GM21786 (cell line): ENCODE measurements around the gene WDR91.

ENCODE experiments used
- ATAC-seq: cut with Tn5 transposase; IDR thresholded peaks from one replicate; pipeline ENCODE4 v1.9.1; 2021; ENCODE audit not compliant: unreplicated experiment

Gene WDR91

GRCh38 chr7:135162382-135163001, 48.8 kb downstream of the WDR91 start:
- ATAC-seq = no peak

DNA sequence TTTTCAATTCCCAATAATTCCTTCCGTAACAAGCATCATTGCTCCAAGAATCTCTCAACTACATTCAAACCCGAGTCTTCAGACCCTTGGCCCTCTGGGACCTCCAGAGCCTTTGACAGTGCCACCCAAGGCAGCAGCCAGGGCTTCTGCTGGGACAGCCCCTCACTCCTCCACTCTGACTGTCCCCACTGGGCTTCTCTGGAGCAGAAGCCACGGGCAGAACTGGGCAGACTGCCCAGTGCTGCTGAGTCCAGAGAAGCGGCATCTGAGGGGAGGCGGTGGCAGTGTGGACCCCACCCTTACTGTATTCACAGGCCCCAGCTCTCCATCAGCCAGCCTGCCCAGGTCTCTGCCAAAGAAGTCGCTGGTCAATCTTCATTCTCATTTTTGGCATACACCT, 49.7 kb downstream of the WDR91 start:
- ATAC-seq = no peak

DNA sequence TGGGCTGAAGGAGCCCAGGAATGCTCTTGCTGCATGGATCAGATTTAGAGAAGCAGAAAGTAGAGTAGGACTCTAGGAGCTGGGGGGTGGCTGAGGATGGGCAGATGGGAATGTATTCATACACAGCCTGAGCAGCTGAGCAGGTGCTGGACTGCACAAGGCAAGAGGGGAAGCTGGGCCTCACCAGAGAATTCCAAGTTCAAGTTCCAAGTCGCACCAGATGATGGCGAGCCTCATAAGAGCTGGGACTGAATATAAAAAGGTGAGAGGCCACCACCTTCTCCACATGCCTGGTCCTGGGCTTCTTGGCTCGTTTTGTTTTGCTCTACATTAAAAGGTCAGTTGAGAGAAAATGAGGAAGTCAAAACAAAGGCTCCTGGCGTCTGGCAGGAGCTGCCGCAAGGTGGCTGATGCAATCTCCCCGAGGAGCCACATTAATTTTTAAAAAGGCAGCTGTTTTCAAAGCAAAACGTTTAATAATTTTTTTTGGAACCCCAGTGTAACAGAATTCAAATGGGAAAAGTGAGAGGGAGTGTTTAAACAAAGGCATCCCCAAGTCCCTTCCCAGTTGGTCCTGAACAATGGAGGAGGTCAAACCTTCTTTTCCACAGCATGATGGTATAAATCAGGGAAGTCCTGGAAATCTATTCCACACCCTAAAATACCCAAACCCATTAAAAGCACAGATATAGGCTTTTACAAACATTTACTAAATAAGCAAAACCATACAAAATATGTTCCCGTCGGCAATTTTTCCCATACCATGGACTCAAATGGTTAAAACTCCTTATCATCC, 50.3 kb downstream of the WDR91 start:
- peak; percentile 30 for ATAC-seq

DNA sequence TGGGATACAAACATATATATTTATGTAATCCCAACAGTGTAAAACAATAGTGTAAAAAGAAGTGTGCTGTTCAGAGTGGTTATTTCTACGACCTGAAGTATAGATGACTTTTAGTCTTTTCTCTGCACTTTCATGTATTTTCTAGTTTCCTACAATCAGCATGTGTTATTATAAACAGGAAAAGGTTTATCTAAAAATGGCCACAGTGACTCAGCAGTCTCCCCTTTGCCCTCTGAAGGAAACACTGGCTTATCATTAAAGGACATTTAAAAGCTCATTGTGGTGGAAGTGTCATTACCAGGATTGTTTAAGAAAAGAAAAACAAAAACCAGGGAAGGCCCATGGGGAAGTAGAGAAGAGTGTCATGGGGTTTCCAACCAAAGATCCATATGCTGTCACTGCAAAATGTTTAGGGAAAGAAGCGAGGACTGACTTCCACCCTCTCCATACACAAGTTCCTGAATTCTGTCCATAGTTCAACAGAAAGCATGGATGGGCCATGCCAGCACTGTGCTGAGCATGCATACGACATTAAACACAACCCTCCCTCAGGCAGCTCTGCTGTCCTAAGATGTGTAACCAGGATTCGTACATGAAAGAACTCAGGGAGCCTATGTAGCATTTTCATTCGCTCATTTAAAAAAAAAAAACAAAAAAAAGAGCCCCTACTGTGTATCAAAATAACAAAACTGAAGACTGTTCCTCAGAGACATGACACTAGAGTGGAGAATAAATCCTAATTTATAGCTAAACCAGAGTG, 51.0 kb downstream of the WDR91 start:
- peak; percentile 61 for ATAC-seq

DNA sequence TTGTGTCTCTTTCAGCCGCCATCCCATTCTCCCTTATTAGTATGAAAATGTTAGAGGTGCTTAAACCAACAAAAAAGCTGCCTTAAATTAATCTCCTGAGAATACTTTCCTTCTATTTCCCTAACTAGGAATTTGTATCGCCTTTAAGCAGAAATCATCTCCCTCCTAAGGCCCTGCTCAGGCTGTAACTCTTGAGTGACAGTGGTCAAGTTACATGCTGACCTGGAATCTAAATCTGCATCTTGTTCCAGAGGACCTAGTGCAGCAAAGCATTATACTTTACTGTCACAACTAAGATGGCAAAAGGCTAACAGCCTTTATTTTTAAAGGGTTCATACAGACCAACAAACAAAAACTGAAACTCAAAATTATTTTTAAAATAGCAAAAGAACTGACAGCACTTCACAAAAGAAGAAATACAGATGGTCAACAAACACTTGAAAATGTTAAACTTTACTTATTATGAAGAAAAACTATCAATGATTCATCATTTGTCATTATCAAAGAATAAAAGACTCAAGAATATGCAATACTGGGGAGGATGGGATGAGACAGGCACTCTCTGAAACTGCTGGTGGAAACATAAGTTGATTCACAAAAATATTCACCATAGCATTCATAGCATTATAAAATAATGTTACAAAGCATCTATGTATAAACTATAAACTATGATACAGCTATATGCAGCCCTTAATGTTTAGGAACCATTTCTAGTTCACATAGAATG, 51.8 kb downstream of the WDR91 start:
- ATAC-seq = no peak

DNA sequence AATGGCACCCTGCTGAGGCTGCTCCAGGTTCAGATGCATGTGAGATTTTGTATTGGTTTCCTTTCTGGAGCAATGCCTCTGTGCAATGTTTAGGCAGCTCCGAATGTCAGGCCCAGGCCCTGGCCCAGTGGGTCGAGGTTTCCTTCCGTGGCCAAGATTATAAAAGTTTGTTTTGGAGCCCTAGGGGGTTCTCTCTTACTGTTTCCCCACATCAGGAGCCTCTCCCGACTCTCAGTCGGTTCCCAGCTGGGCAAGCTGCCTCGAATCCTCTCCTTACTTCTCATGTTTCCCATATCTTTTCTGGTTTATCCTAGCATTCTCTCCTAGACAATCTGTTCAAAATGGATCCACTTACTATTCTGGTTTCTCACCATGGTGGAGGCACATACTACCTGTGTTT, 52.5 kb downstream of the WDR91 start:
- ATAC-seq = no peak

GRCh38 chr7:135158141-135158655, 53.1 kb downstream of the WDR91 start:
- no peak for ATAC-seq

- no peak for ATAC-seq
These were observed 55.0 kb downstream of the WDR91 start for GRCh38 chr7:135156290-135156689.

DNA sequence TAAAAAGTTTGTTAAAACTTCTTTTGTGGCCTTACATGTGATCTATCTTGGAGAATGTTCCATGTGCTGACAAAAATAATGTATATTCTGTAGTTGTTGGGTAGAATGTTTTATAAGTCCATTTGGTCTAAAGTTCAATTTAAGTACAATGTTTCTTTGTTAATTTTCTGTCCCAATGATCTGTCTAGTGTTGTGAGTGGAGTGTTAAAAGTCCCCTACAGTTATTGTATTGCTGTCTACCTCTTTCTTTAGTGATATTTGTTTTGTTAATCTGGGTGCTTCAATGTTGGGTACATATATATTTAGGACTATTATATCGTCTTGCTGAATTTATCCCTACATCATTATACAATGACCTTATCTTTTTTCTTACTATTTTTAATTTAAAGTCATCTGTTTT, 56.6 kb downstream of the WDR91 start:
- no peak for ATAC-seq

DNA sequence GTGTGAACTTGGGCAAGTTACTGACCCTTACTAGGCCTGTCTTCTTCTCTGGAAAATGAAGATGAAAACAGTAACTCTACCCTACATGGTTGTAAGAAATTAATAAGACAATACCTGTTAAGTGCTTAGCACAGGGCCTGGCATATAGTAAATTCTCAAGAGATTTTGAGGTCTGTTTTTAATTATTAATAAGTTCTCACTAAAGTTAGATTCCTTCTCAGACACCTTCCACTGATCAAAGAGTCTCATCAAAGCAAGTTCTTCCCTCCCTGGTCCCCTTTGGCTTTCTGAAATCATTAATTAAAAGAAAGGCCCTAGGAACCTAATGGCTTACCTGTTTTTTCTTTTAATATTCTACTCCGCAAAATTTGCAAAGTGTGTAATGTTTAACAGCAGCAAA, 58.9 kb downstream of the WDR91 start:
- ATAC-seq = no peak

DNA sequence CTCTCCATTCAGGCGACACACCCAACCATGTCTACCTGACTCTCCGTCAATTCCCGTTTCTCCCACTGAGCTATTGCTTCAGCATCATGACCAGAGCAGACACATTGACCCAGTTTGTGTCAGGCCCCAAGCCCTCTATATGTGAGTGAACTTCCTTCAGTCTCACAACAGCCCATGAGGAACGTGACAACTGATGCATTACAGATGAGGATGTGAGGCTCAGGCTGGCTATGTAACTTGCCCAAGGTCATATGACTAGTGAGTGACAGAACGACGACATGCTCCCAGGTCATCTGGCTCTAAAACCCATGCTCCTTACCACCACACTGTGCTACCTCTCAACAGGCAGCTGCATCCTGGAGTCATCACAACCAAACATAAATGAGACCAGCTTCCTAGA, 59.8 kb downstream of the WDR91 start:
- ATAC-seq = peak; percentile 23

GRCh38 chr7:135151132-135151531, 60.2 kb downstream of the WDR91 start:
- no peak for ATAC-seq

GRCh38 chr7:135150072-135150782, 61.1 kb downstream of the WDR91 start:
- ATAC-seq = no peak

DNA sequence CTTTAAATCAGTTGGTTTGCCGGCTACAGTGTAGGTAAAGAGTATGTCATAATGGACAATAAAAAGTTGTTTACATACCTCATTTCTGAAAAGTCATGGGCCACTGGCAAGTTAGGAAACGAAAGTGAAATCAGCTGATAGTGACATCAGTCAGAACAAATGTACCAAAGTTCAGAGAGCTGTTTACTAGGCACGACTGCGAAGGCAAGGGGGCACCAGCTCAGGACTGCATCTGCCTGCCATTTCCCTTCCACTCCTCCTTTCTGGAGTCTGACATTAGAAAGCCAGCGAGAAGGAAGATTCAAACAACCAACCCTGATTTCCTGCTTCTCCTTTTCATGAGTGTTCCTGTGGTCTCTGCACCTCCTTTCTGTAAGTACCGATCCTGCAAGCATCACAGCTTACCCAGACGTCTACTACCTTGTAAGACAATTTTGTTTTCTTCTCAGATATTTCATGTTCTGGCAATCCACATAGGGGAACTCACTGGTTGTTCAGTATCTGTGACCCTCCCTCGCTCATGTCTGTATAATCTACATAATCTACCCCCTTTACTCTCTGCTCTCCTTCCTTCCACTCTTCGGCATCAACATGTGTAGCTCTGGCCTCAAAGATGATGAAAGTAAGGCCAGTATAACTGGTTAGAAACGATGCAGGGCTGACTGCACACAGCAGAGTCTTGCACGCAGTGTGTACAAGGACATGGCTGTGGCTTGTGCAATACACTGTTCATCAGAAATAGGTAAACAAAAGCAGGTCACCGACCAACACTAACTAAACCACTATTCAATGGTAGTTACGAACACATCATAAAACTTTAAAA, 63.2 kb downstream of the WDR91 start, which contains the start of gene TMEM140:
TSS of gene TMEM140 (plus strand) at position 174 of the 823 bp plus-strand sequence. CDS start 16,370 bp downstream, outside the sequence.
- ATAC-seq = peak; percentile 66

DNA sequence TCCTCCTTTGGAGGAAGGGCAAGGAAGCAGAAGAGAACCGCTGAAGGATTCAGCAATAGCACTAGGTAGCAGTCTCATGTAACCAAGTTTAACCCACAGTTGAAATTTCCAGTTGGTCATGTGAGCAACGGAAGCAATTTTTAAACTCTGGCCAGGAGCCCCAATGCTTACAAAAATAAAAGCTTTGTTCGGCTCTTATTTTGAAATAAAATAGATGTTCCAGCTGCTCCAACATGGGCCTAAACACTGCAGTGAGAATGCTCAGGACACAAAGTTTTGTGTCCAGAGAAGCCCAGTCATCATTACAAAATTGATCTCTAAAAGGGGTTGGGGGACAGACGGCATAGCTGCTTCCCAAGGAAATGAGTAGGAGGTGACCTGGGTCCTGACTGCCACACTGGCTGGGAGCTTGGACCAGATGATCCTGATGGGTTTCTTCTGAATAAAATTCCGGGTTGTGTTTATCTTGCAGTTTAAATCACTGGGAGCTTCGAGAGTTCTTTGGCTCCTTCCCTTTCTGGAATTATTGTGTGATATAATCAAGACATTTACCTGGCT, 63.9 kb downstream of the WDR91 start:
- no peak for ATAC-seq

DNA sequence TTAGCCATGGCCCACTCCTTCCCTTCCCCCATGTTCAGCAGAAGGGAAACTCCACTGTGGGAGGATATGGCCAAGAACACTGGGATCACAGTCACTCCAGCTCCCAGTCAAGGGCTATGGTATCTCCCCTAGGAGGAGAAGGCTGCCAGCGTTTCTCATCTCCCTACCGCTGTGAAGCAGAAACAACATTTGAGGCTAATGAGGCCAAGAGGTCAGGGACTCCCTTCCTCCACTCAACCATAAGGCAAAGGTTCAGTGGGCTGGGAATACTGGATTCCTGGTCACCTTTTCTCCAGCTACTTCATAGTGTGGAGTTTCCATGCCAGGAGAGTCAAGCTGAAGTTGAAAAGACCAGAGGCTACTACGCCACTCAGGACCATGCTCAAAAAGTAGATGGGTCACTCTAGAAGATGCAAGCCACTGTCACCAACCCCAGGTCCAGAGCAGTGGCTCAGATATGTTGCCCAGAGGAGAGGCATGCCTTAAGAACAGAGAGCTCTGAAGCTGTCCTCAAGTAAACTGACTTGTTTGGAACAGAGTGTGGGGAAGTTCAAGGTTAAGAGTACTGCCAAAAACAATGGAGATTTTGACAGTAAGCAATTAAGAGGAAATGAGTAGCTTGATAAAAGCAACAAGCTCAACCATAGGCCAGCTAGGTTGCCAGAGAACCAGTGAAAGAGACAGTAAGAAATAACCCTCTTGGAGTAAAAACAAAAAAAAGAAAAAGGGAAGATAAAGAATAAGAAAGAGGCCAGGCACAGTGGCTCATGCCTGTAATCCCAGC, 67.2 kb downstream of the WDR91 start:
- ATAC-seq = no peak
